HepG2 (cell line): ENCODE data around the gene SORD. TPM values are rescaled to one million over a fixed set of nuclear protein-coding genes. Genes with fewer than 3 reads are reported as not detected.

Experiments used
- AKAP8 ChIP-seq: sonication (generic); formaldehyde crosslinking; IDR thresholded peaks from 2 replicates; pipeline ENCODE4 v1.5.1; 2020; ENCODE audit warnings: mild to moderate bottlenecking, missing genetic modification reagents
- GPN1 ChIP-seq: sonication (generic); formaldehyde crosslinking; IDR thresholded peaks from 2 replicates; pipeline ENCODE4 v1.5.1; 2020; ENCODE audit warnings: missing genetic modification reagents, borderline replicate concordance
- HOXA3 ChIP-seq: sonication (generic); formaldehyde crosslinking; IDR thresholded peaks from 2 replicates; pipeline ENCODE4 v1.5.0; 2020; ENCODE audit warnings: missing genetic modification reagents
- HOXA9 ChIP-seq: sonication (generic); formaldehyde crosslinking; IDR thresholded peaks from 2 replicates; pipeline ENCODE4 v1.8.1; 2022; ENCODE audit warnings: missing genetic modification reagents, mild to moderate bottlenecking, moderate library complexity, borderline replicate concordance
- JARID2 ChIP-seq: sonication (generic); formaldehyde crosslinking; IDR thresholded peaks from 2 replicates; pipeline ENCODE4 v1.8.1; 2023; ENCODE audit warnings: missing genetic modification reagents, inconsistent platforms; ENCODE audit not compliant: insufficient replicate concordance
- KLF16 ChIP-seq, 2 experiments: sonication (generic) in 1 of 2; formaldehyde crosslinking in 1 of 2; IDR thresholded peaks; 2 replicates each; pipeline versions ENCODE4 v1.6.1 to v1.8.0; 2016 to 2023; ENCODE audit warnings: missing genetic modification reagents in 2 of 2, missing compliant biosample characterization in 1 of 2
- NFE2L1 ChIP-seq: sonication (generic); formaldehyde crosslinking; IDR thresholded peaks from 2 replicates; pipeline ENCODE4 v1.4.0; 2020; ENCODE audit warnings: missing genetic modification reagents, mild to moderate bottlenecking, borderline replicate concordance
- SCMH1 ChIP-seq: sonication (generic); formaldehyde crosslinking; IDR thresholded peaks from 2 replicates; pipeline ENCODE4 v1.9.0; 2021; ENCODE audit warnings: missing genetic modification reagents, mild to moderate bottlenecking, borderline replicate concordance
- SIX4 ChIP-seq: sonication (generic); formaldehyde crosslinking; IDR thresholded peaks from 2 replicates; pipeline ENCODE4 v1.4.0; 2020; ENCODE audit warnings: missing genetic modification reagents
- U2AF2 ChIP-seq: fragments of 200-400 bp; formaldehyde crosslinking; IDR thresholded peaks from 2 replicates; pipeline ENCODE4 v1.6.1; 2017; ENCODE audit warnings: low read depth, mild to moderate bottlenecking, low read length
- ZKSCAN1 ChIP-seq: fragments of 150-350 bp; IDR thresholded peaks from 2 replicates; pipeline ENCODE4 v1.6.1; 2014; ENCODE audit warnings: low read length
- ZNF496 ChIP-seq: sonication (generic); formaldehyde crosslinking; IDR thresholded peaks from 2 replicates; pipeline ENCODE4 v1.8.1; 2023; ENCODE audit warnings: mild to moderate bottlenecking, moderate library complexity, missing genetic modification reagents; ENCODE audit not compliant: insufficient replicate concordance
- ZNF781 ChIP-seq: sonication (generic); formaldehyde crosslinking; IDR thresholded peaks from 2 replicates; pipeline ENCODE4 v1.5.1; 2020; ENCODE audit warnings: borderline replicate concordance, mild to moderate bottlenecking, missing genetic modification reagents; ENCODE audit errors: not compliant biosample characterization
- polyA plus RNA-seq, 8 experiments: library from polyadenylated mRNA; depleted of rRNA in 3 of 8; stranded (reverse) in 7 of 8; unstranded in 1 of 8; fragments of >200 nt; fragmentation: Illumina TruSeq in 4 of 8; extraction: Trizol in 4 of 8; gene quantifications; 2 replicates each; pipeline versions ENCODE4 v1.2.1 to v1.2.3, GENCODE V29; 2011 to 2016; ENCODE audit warnings: low read depth in 4 of 8, missing spikeins in 1 of 8, mixed read lengths in 1 of 8; ENCODE audit not compliant: insufficient read depth in 1 of 8
- total RNA-seq, 5 experiments: library from RNA; depleted of rRNA; stranded (reverse); fragments of >200 nt; fragmentation: Illumina TruSeq; extraction: Trizol; gene quantifications; 2 replicates each; pipeline ENCODE4 v1.2.3, GENCODE V29; 2016; ENCODE audit warnings: low read depth in 1 of 5
- TF ChIP-seq, protein P1 (sequence below): sonication (generic); formaldehyde crosslinking; IDR thresholded peaks from 2 replicates; pipeline ENCODE4 v1.4.0; 2020; ENCODE audit warnings: missing genetic modification reagents, mild to moderate bottlenecking, borderline replicate concordance
- TF ChIP-seq, protein P2 (sequence below): sonication (generic); formaldehyde crosslinking; IDR thresholded peaks from 2 replicates; pipeline ENCODE4 v1.5.1; 2020; ENCODE audit warnings: missing genetic modification reagents, mild to moderate bottlenecking, borderline replicate concordance
- TF ChIP-seq, protein P3 (sequence below): sonication (generic); formaldehyde crosslinking; IDR thresholded peaks from 2 replicates; pipeline ENCODE4 v1.4.0; 2020; ENCODE audit warnings: mild to moderate bottlenecking, missing genetic modification reagents
- TF ChIP-seq, protein P4 (sequence below): sonication (generic); formaldehyde crosslinking; IDR thresholded peaks from 2 replicates; pipeline ENCODE4 v1.4.0; 2020; ENCODE audit warnings: mild to moderate bottlenecking, missing genetic modification reagents
- TF ChIP-seq, protein P5 (sequence below): sonication (generic); formaldehyde crosslinking; IDR thresholded peaks from 2 replicates; pipeline ENCODE4 v1.8.1; 2022; ENCODE audit warnings: low read depth, mild to moderate bottlenecking, missing genetic modification reagents

SORD gene
- total and polyA plus RNA-seq, 2 of the 13 experiments (the other 11 are each of a cell fraction or from before 2014, with no cell fraction given) = 59.1 to 95.3 TPM

DNA sequence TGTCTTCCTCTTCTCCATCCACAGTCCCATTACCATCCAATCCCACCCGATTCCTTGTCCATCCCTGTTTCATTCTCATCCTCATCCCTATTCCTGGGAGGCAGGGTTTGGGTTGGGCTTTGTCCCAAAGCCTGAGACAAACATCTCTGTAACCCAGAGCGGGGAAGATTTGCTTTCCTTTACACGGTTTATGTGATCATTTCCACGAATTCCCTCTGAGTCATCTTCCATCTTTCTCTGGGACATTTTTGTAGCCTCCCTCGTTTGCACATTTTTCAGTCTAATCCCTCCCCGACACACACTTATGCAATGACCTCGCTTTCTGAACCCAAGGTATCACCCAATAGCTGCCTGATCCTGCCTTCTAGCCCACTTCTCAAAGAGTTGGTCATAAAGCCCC lies 68.2 kb downstream of the SORD start (continued):
- TF ChIP-seq, protein P1, sequence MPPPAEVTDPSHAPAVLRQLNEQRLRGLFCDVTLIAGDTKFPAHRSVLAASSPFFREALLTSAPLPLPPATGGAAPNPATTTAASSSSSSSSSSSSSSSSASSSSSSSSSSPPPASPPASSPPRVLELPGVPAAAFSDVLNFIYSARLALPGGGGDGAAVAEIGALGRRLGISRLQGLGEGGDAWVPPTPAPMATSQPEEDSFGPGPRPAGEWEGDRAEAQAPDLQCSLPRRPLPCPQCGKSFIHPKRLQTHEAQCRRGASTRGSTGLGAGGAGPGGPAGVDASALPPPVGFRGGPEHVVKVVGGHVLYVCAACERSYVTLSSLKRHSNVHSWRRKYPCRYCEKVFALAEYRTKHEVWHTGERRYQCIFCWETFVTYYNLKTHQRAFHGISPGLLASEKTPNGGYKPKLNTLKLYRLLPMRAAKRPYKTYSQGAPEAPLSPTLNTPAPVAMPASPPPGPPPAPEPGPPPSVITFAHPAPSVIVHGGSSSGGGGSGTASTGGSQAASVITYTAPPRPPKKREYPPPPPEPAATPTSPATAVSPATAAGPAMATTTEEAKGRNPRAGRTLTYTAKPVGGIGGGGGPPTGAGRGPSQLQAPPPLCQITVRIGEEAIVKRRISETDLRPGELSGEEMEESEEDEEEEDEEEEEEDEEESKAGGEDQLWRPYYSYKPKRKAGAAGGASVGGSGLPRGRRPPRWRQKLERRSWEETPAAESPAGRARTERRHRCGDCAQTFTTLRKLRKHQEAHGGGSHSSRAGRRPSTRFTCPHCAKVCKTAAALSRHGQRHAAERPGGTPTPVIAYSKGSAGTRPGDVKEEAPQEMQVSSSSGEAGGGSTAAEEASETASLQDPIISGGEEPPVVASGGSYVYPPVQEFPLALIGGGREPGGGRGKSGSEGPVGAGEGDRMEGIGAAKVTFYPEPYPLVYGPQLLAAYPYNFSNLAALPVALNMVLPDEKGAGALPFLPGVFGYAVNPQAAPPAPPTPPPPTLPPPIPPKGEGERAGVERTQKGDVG = no peak
- TF ChIP-seq, protein P2, sequence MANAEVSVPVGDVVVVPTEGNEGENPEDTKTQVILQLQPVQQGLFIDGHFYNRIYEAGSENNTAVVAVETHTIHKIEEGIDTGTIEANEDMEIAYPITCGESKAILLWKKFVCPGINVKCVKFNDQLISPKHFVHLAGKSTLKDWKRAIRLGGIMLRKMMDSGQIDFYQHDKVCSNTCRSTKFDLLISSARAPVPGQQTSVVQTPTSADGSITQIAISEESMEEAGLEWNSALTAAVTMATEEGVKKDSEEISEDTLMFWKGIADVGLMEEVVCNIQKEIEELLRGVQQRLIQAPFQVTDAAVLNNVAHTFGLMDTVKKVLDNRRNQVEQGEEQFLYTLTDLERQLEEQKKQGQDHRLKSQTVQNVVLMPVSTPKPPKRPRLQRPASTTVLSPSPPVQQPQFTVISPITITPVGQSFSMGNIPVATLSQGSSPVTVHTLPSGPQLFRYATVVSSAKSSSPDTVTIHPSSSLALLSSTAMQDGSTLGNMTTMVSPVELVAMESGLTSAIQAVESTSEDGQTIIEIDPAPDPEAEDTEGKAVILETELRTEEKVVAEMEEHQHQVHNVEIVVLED (CRISPR knock-in tag) = no peak
- TF ChIP-seq, protein P3, sequence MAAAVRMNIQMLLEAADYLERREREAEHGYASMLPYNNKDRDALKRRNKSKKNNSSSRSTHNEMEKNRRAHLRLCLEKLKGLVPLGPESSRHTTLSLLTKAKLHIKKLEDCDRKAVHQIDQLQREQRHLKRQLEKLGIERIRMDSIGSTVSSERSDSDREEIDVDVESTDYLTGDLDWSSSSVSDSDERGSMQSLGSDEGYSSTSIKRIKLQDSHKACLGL = no peak
- no peak for TF ChIP-seq ZKSCAN1
- no peak for TF ChIP-seq SCMH1
- TF ChIP-seq ZNF496 (CRISPR knock-in tag) = no peak
- TF ChIP-seq U2AF2 = no peak
- no peak for TF ChIP-seq GPN1
- no peak for TF ChIP-seq AKAP8
- TF ChIP-seq, protein P4, sequence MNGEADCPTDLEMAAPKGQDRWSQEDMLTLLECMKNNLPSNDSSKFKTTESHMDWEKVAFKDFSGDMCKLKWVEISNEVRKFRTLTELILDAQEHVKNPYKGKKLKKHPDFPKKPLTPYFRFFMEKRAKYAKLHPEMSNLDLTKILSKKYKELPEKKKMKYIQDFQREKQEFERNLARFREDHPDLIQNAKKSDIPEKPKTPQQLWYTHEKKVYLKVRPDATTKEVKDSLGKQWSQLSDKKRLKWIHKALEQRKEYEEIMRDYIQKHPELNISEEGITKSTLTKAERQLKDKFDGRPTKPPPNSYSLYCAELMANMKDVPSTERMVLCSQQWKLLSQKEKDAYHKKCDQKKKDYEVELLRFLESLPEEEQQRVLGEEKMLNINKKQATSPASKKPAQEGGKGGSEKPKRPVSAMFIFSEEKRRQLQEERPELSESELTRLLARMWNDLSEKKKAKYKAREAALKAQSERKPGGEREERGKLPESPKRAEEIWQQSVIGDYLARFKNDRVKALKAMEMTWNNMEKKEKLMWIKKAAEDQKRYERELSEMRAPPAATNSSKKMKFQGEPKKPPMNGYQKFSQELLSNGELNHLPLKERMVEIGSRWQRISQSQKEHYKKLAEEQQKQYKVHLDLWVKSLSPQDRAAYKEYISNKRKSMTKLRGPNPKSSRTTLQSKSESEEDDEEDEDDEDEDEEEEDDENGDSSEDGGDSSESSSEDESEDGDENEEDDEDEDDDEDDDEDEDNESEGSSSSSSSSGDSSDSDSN (CRISPR knock-in tag) = no peak
- TF ChIP-seq, protein P5, sequence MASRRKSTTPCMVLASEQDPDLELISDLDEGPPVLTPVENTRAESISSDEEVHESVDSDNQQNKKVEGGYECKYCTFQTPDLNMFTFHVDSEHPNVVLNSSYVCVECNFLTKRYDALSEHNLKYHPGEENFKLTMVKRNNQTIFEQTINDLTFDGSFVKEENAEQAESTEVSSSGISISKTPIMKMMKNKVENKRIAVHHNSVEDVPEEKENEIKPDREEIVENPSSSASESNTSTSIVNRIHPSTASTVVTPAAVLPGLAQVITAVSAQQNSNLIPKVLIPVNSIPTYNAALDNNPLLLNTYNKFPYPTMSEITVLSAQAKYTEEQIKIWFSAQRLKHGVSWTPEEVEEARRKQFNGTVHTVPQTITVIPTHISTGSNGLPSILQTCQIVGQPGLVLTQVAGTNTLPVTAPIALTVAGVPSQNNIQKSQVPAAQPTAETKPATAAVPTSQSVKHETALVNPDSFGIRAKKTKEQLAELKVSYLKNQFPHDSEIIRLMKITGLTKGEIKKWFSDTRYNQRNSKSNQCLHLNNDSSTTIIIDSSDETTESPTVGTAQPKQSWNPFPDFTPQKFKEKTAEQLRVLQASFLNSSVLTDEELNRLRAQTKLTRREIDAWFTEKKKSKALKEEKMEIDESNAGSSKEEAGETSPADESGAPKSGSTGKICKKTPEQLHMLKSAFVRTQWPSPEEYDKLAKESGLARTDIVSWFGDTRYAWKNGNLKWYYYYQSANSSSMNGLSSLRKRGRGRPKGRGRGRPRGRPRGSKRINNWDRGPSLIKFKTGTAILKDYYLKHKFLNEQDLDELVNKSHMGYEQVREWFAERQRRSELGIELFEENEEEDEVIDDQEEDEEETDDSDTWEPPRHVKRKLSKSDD (CRISPR knock-in tag) = no peak
- TF ChIP-seq SIX4 (CRISPR knock-in tag) = no peak
- no peak for TF ChIP-seq JARID2 (CRISPR knock-in tag)
- TF ChIP-seq KLF16 (CRISPR knock-in tag; IDR thresholded peaks at IDR 0.05) = no peak
- no peak for TF ChIP-seq HOXA3 (CRISPR knock-in tag)
- no peak for TF ChIP-seq NFE2L1
- TF ChIP-seq HOXA9 = no peak
- no peak for TF ChIP-seq ZNF781 (CRISPR knock-in tag)
